SW 1271 (cell line): Measurements from ENCODE around the gene BEND2.

Experiments used
- DNase-seq, 2 experiments: peaks; one replicate each; lab custom pipeline; 2025; lab: John Stamatoyannopoulos, UW

BEND2 gene

GRCh38 chrX:18136816-18137215, 83.9 kb downstream of the BEND2 start:
- DNase-seq: no peak

GRCh38 chrX:18133605-18134004, 87.1 kb downstream of the BEND2 start:
- DNase-seq: no peak

DNA sequence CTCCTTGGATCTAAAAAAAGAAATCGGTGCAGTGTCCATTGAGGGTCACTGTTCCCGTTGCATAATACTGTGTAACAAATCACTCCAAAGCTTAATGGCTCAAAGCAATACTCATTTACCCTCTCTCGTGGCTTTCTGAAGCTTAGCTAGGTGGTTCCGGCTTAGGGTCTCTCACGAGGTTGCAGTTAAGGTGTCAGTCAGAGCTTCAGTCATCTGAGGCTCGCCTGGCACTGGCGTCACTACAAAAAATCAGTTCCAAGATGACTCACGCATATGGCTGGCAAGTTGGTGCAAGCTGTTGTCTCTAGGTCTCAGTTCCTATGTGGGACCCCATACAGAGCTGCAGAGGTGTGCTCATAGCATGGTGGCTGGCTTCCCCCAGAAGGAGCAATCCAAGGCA, 91.0 kb downstream of the BEND2 start:
- no peak for DNase-seq

DNA sequence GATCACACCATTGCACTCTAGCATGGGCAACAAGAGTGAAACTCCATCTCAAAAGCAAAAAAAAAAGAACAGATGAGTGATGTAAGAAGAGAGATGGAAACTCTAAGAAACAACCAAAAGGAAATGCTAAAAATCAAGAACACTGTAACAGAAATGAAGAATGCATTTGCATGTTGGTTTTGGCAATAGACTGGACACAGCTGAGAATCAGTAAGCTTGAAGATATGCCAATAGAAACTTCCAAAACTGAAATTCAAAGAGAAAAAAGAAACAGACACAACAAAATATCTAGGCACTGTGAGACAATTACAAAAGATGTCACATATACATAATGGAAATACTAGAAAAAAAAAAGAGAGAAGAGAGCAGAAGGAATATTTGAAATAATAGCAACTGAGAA, 93.7 kb downstream of the BEND2 start:
- DNase-seq: no peak

DNA sequence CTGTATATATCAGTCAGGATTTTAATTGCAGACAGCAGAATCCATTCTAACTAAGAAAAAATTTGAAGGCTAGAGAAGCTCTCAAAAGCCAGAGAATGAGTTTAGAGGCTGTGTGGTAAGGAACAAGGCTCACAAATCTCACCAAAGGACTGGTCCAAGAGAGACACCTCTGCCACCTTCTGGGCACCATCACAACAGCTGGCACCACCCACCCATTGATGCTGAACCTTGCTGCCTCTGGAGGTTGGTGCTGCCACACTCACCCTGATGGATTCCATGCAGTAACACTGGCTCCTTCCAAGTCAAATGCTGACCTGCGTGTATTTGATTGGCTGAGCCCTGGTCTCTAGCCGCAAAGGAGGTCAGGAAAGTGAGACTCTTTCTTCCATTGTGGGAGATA, 100.8 kb downstream of the BEND2 start:
- DNase-seq: no peak
